Measurements from ENCODE around the gene CRTAC1. TPM values are rescaled to one million over a fixed set of nuclear protein-coding genes. Genes with fewer than 3 reads are reported as not detected.

CRTAC1 gene
- total and polyA plus RNA-seq, 2 donors (not counting 3 experiments of a cell fraction or from before 2014, with no cell fraction given) = 1.4 to 3.0 TPM

DNA sequence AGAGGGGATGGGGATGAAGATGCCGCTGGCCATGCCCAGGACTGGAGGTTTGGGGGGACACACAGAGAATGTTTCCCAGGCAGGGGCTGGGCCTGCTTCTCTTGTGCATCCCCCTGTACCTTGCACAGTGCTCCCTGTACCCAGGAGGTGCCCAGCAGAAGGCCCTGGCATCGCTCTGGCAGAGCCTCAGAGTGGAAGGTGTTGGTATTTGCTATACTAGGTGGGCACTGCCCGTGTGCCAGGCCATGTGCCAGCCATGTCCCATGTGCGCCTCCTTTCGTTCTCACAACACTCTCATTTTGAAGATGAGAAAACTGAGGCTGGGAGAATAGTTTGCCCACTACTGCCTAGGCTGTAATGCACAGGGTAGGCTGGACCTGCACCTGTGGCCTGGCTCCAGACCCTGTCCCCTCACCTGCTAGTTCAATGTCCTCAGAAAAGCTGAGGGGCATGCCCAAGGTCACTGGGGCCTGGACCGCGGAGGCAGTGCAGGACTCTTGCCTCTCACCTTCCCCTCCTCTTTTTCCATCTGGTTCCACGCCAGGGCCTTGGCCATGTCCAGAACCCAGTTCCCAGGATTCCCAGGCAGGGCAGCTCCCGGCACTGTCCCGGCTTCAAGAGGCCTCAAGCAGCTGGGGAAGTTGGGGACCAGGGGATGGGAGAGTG lies 116.1 kb downstream of the CRTAC1 start:
- Histone ChIP-seq H3K9ac (replicated peaks; ENCODE audit: extremely low read depth, insufficient read depth, low read length) (no peak overlapping the region), H4K20me1 (replicated peaks; ENCODE audit: control insufficient read depth, extremely low read depth, insufficient read depth, low read length) (no peaks in the 10 kb centered on the region), H3K36me3 (ENCODE audit: control insufficient read depth in 2 of 2, extremely low read depth in 1 of 2, insufficient read depth in 2 of 2, low read length in 2 of 2) (no peaks in the 10 kb centered on the region), H3K27ac (ENCODE audit: insufficient read depth, low read depth, low read length) (no peak overlapping the region), H3K9me1 (replicated peaks; ENCODE audit: control insufficient read depth, extremely low read depth, insufficient read depth, low read length) (no peaks in the 10 kb centered on the region), H3K4me3 (replicated peaks in 1 of 3; ENCODE audit: insufficient read depth in 1 of 3, low read depth in 1 of 3, low read length in 3 of 3) (no peak overlapping the region), H3K79me2 (ENCODE audit: control insufficient read depth, insufficient read depth, low read length) (no peaks in the 10 kb centered on the region), H3K27me3 (ENCODE audit: control insufficient read depth in 2 of 2, insufficient read depth in 2 of 2, low read length in 2 of 2) (peaks cover 0 to under 1% of the 10 kb centered on the region in 2 experiments), H3K4me2 (ENCODE audit: insufficient read depth, low read length) (no peak overlapping the region), H3K9me3 (replicated peaks; ENCODE audit: control insufficient read depth, insufficient read depth, low read length) (no peaks in the 10 kb centered on the region), H2AFZ (ENCODE audit: low read depth, low read length) (no peak overlapping the region), H3K4me1 (ENCODE audit: control insufficient read depth, extremely low read depth, insufficient read depth, low read length) (no peaks in the 10 kb centered on the region)
- FAIRE-seq (no peak), DNase-seq (ENCODE audit: low read depth, low spot score) (no peak)
- no TSS peak for BruUV-seq (replicated peaks)
- CTCF ChIA-PET = interaction anchor here (0.6 to 10.9 kb wide), 26 partner anchors 10 to 1363 kb away, joined by 3 to 540 read pairs (median 5); partner anchors contain the start of gene CRTAC1
- TF ChIP-seq POLR2AphosphoS5 (IDR thresholded peaks at IDR 0.05; ENCODE audit: insufficient read depth, low read depth, low read length) = no peak
- no peak for TF ChIP-seq FOS (IDR thresholded peaks at IDR 0.05; ENCODE audit: borderline replicate concordance, insufficient read depth, low read length)
- no peak for TF ChIP-seq GATA2 (IDR thresholded peaks at IDR 0.05; ENCODE audit: insufficient read depth, insufficient read length, low read depth, low read length)
- no peak for TF ChIP-seq POLR2A (IDR thresholded peaks at IDR 0.05; ENCODE audit: low read depth, low read length)
- TF ChIP-seq, protein P1, sequence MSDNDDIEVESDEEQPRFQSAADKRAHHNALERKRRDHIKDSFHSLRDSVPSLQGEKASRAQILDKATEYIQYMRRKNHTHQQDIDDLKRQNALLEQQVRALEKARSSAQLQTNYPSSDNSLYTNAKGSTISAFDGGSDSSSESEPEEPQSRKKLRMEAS (IDR thresholded peaks at IDR 0.05; ENCODE audit: insufficient read depth, insufficient read length) = no peak
- no peak for TF ChIP-seq JUN (IDR thresholded peaks at IDR 0.05; ENCODE audit: borderline replicate concordance, insufficient read depth, insufficient read length, low read depth)
- TF ChIP-seq EZH2 (IDR thresholded peaks at IDR 0.05; ENCODE audit: borderline replicate concordance, low read depth, low read length, severe bottlenecking) = no peak
- no peak for TF ChIP-seq CTCF (IDR thresholded peaks at IDR 0.05; ENCODE audit: extremely low read depth in 1 of 2, insufficient read depth in 1 of 2, low read depth in 1 of 2, low read length in 2 of 2)
- TF ChIP-seq MYC (IDR thresholded peaks at IDR 0.05; ENCODE audit: low read depth, low read length) = no peak
- intact Hi-C loops (cut with micrococcal nuclease) (loop anchor here (1.0 to 10.0 kb wide), 4 partner anchors 127 to 750 kb away; no protein-coding TSS in a partner anchor), dilution Hi-C loops (cut with MboI; ENCODE audit: extremely low pct_ligation_motif_present, low sequenced_read_pairs) (no loop called here)
- POLR2A ChIA-PET = no interaction called here
